CD14-positive monocyte (primary cell): ENCODE results near the gene ODR4. TPM values are rescaled to one million over a fixed set of nuclear protein-coding genes. Genes with fewer than 3 reads are reported as not detected.

Experiments used
- DNase-seq, 3 donors: peaks; one replicate each; pipeline ENCODE4 v3.0.0-alpha.2; 2011 to 2022
- H2AFZ ChIP-seq: 2 replicates; pipeline ENCODE4 v1.6.0; 2012; ENCODE audit warnings: mild to moderate bottlenecking, low read depth, low read length, inconsistent platforms; ENCODE audit not compliant: insufficient read depth, poor library complexity, severe bottlenecking
- H3K27ac ChIP-seq, 2 donors: 1 replicate in 1 of 2; 2 replicates in 1 of 2; pipeline ENCODE4 v1.5.1; 2012 to 2013; ENCODE audit warnings: low read length in 2 of 2, control low read depth in 1 of 2, inconsistent platforms in 1 of 2, low read depth in 1 of 2, mild to moderate bottlenecking in 1 of 2
- H3K27me3 ChIP-seq, 2 donors: one replicate each; pipeline versions ENCODE4 v1.6.0 to v1.6.1; 2011 to 2013; ENCODE audit warnings: low read length in 2 of 2; ENCODE audit not compliant: control insufficient read depth in 2 of 2, insufficient read depth in 2 of 2
- H3K36me3 ChIP-seq, 2 donors: replicated peaks in 1 of 2; 1 replicate in 1 of 2; 2 replicates in 1 of 2; pipeline versions ENCODE4 v1.5.1 to v1.6.1; 2012 to 2013; ENCODE audit warnings: low read length in 2 of 2, control low read depth in 1 of 2, inconsistent platforms in 1 of 2, mild to moderate bottlenecking in 1 of 2; ENCODE audit not compliant: insufficient read depth in 2 of 2, control insufficient read depth in 1 of 2
- H3K4me1 ChIP-seq, 2 donors: 1 replicate in 1 of 2; 2 replicates in 1 of 2; pipeline versions ENCODE4 v1.5.1 to v1.6.1; 2012 to 2013; ENCODE audit warnings: low read length in 2 of 2, control low read depth in 1 of 2, inconsistent platforms in 1 of 2, mild to moderate bottlenecking in 1 of 2, moderate library complexity in 1 of 2; ENCODE audit not compliant: insufficient read depth in 2 of 2, control insufficient read depth in 1 of 2
- H3K4me2 ChIP-seq: replicated peaks from 2 replicates; pipeline ENCODE3; 2012; ENCODE audit warnings: low read length, moderate library complexity, mild to moderate bottlenecking; ENCODE audit not compliant: poor library complexity, severe bottlenecking; ENCODE audit errors: extremely low read depth
- H3K4me3 ChIP-seq, 3 experiments: fragments of 200-600 bp in 1 of 3; sonication (generic) in 1 of 3; replicated peaks in 1 of 3; 1 replicate in 2 of 3; 2 replicates in 1 of 3; pipeline ENCODE4 v1.5.1; 2011 to 2013; ENCODE audit warnings: low read length in 3 of 3, mild to moderate bottlenecking in 3 of 3, control low read depth in 2 of 3, low read depth in 2 of 3, inconsistent platforms in 1 of 3, moderate library complexity in 1 of 3
- H3K79me2 ChIP-seq: 2 replicates; pipeline ENCODE4 v1.6.0; 2012; ENCODE audit warnings: mild to moderate bottlenecking, control low read depth, inconsistent platforms, low read length, moderate library complexity; ENCODE audit not compliant: insufficient read depth
- H3K9ac ChIP-seq: 2 replicates; pipeline ENCODE4 v1.6.0; 2017; ENCODE audit warnings: low read length, mild to moderate bottlenecking; ENCODE audit not compliant: insufficient read depth, poor library complexity, severe bottlenecking
- H3K9me3 ChIP-seq, 2 donors: replicated peaks in 1 of 2; 1 replicate in 1 of 2; 2 replicates in 1 of 2; pipeline versions ENCODE4 v1.5.1 to v1.6.1; 2012 to 2013; ENCODE audit warnings: low read length in 2 of 2, control low read depth in 1 of 2; ENCODE audit not compliant: control insufficient read depth in 1 of 2, insufficient read depth in 1 of 2
- H4K20me1 ChIP-seq: 2 replicates; pipeline ENCODE4 v1.6.0; 2012; ENCODE audit warnings: mild to moderate bottlenecking, low read length, control low read depth, moderate library complexity; ENCODE audit not compliant: insufficient read depth
- H3K27ac Mint-ChIP-seq, 7 donors: one replicate each; pipeline ENCODE4 v1.8.0; 2020; ENCODE audit warnings: mild to moderate bottlenecking in 7 of 7, mixed read lengths in 7 of 7, moderate library complexity in 6 of 7, inconsistent platforms in 2 of 7
- H3K27me3 Mint-ChIP-seq, 3 donors: one replicate each; pipeline ENCODE4 v1.8.0; 2021 to 2022; ENCODE audit warnings: low read depth in 3 of 3, mild to moderate bottlenecking in 3 of 3, mixed read lengths in 3 of 3, moderate library complexity in 3 of 3, inconsistent platforms in 1 of 3
- H3K36me3 Mint-ChIP-seq, 2 donors: one replicate each; pipeline ENCODE4 v1.8.0; 2020; ENCODE audit warnings: mixed read lengths in 2 of 2, inconsistent platforms in 1 of 2, mild to moderate bottlenecking in 1 of 2
- H3K4me1 Mint-ChIP-seq: one replicate; pipeline ENCODE4 v1.8.0; 2020; ENCODE audit warnings: mild to moderate bottlenecking, mixed read lengths
- H3K4me3 Mint-ChIP-seq, 2 donors: one replicate each; pipeline ENCODE4 v1.8.0; 2020; ENCODE audit warnings: mild to moderate bottlenecking in 2 of 2, mixed read lengths in 2 of 2, moderate library complexity in 1 of 2
- H3K9me3 Mint-ChIP-seq, 7 donors: one replicate each; pipeline ENCODE4 v1.8.0; 2020 to 2022; ENCODE audit warnings: mixed read lengths in 7 of 7, mild to moderate bottlenecking in 6 of 7, moderate library complexity in 6 of 7, inconsistent platforms in 2 of 7
- CTCF ChIP-seq: fragments of 200-600 bp; IDR thresholded peaks from one replicate; pipeline ENCODE4 v1.8.0; 2022; ENCODE audit warnings: antibody characterized with exemption, mild to moderate bottlenecking
- WGBS: methylation state at CpG from one replicate; pipeline ENCODE4 v1.1.5; 2013; ENCODE audit warnings: missing lambda C conversion rate; ENCODE audit not compliant: insufficient coverage; 5-methylcytosine and 5-hydroxymethylcytosine counted together
- intact Hi-C, 2 donors: fragments of 100-400 bp; cut with micrococcal nuclease; formaldehyde crosslinking; loops; one replicate each; pipeline versions ENCODE4 v1.15.0 to v1.15.1; 2023
- polyA plus RNA-seq, 3 donors: library from polyadenylated mRNA; depleted of rRNA in 1 of 3; unstranded in 2 of 3; stranded (reverse) in 1 of 3; fragments of 300-500 nt in 2 of 3; fragments of >200 nt in 1 of 3; fragmentation: Illumina TruSeq in 2 of 3; gene quantifications; 1 replicate in 2 of 3; 2 replicates in 1 of 3; pipeline ENCODE4 v1.2.3, GENCODE V29; 2012 to 2021

Gene ODR4
- polyA plus RNA-seq, 3 donors: 6.4 to 10.1 (median 9.7) TPM

- Histone ChIP-seq H3K36me3 (peaks cover 42 to 54% of the 10 kb centered on the region in 2 donors), H3K9me3 (no peaks in the 10 kb centered on the region), H3K4me2 (no peak overlapping the region), H2AFZ (no peak overlapping the region), H3K9ac (no peak overlapping the region), H3K27ac (no peak overlapping the region), H3K79me2 (no peaks in the 10 kb centered on the region), H3K4me3 (no peak overlapping the region), H3K27me3 (no peaks in the 10 kb centered on the region), H3K4me1 (no peaks in the 10 kb centered on the region), H4K20me1 (no peaks in the 10 kb centered on the region)
- Mint-ChIP-seq H3K27me3 (no peaks in the 10 kb centered on the region), H3K9me3 (no peaks in the 10 kb centered on the region), H3K36me3 (peaks cover 36 to 50% of the 10 kb centered on the region in 2 donors), H3K27ac (no peak overlapping the region), H3K4me3 (no peak overlapping the region), H3K4me1 (no peaks in the 10 kb centered on the region)
- WGBS: no CpG with 5 or more reads among the region's 4 CpGs
- no peak for DNase-seq
- no peak for TF ChIP-seq CTCF
- intact Hi-C loops: no loop called here
Measured at GRCh38 chr1:186418503-186418902, 42.9 kb downstream of the ODR4 start.

- Mint-ChIP-seq H3K36me3 (peaks cover 30 to 43% of the 10 kb centered on the region in 2 donors), H3K9me3 (peaks cover 0 to 2% (median 0%) of the 10 kb centered on the region in 7 donors), H3K4me1 (no peaks in the 10 kb centered on the region), H3K27ac (peak overlapping the region in 3 of 7 donors; percentile 6 to 47 (median 7)), H3K27me3 (no peaks in the 10 kb centered on the region), H3K4me3 (no peak overlapping the region)
- Histone ChIP-seq H3K4me2 (no peak overlapping the region), H3K4me3 (no peak overlapping the region), H3K27me3 (no peaks in the 10 kb centered on the region), H3K9ac (no peak overlapping the region), H3K36me3 (peaks cover 38 to 48% of the 10 kb centered on the region in 2 donors), H3K9me3 (no peaks in the 10 kb centered on the region), H3K27ac (no peak overlapping the region), H3K4me1 (no peaks in the 10 kb centered on the region), H4K20me1 (no peaks in the 10 kb centered on the region), H3K79me2 (no peaks in the 10 kb centered on the region), H2AFZ (no peak overlapping the region)
- intact Hi-C loops: no loop called here
- DNase-seq: no peak
- no peak for TF ChIP-seq CTCF
Measured at GRCh38 chr1:186420311-186420710, 44.7 kb downstream of the ODR4 start.
